Measurements from ENCODE around the gene IFT25. TPM values are rescaled to one million over a fixed set of nuclear protein-coding genes. Genes with fewer than 3 reads are reported as not detected.

The IFT25 gene
- total and polyA plus RNA-seq, 2 experiments from 2014 or later = 28.2 to 109 TPM

GRCh38 chr1:53909946-53910345 is 35.6 kb downstream of the IFT25 start (continued):
- no peak for TF ChIP-seq ZNF462 (CRISPR knock-in tag; IDR thresholded peaks at IDR 0.05)
- TF ChIP-seq ZNF114 (CRISPR knock-in tag; IDR thresholded peaks at IDR 0.05) = no peak
- no peak for TF ChIP-seq JUNB (IDR thresholded peaks at IDR 0.05; ENCODE audit: unreplicated experiment)

DNA sequence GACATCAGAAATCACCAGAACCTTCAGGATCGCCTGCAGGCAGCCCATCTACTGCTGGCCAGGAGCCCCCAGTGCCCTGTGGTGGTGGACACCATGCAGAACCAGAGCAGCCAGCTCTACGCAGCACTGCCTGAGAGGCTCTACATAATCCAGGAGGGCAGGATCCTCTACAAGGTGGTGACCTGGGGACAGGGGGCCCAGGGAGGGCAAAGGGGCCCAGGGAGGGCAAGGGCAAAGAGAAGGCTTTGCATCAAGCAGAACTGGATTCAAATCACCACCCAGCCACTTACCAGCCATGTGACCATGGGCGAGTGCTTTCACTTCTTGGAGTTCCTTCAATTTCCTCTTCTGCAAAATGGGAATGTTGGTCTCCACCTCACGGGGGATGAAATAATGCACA is 39.4 kb downstream of the IFT25 start:
- Mint-ChIP-seq H3K36me3 (ENCODE audit: low read depth) (no peaks in the 10 kb centered on the region), H3K4me1 (no peaks in the 10 kb centered on the region; the same call in 2 of the 3 replicates), H3K9me3 (no peaks in the 10 kb centered on the region), H3K4me3 (no peak overlapping the region), H3K27ac (no peak overlapping the region), H3K27me3 (ENCODE audit: insufficient read depth, low read depth, poor library complexity) (peaks cover 3% of the 10 kb centered on the region)
- DNase-seq (ENCODE audit: low spot score) (no peak), ATAC-seq (no peak)
- no peak overlapping the region for H2AFZ ChIP-seq
- H4K20me1 ChIP-seq (replicated peaks; ENCODE audit: insufficient read depth) = no peaks in the 10 kb centered on the region
- H3K27ac ChIP-seq (ENCODE audit: low read depth) = no peak overlapping the region
- H3K36me3 ChIP-seq (ENCODE audit: insufficient read depth) = no peaks in the 10 kb centered on the region
- H3K9me2 ChIP-seq (ENCODE audit: insufficient read depth) = no peaks in the 10 kb centered on the region
- no peaks in the 10 kb centered on the region for H3K4me1 ChIP-seq (ENCODE audit: insufficient read depth)
- H3F3A ChIP-seq (replicated peaks; ENCODE audit: low read depth) = no peaks in the 10 kb centered on the region
- no peak overlapping the region for H3K4me3 ChIP-seq
- no peaks in the 10 kb centered on the region for H3K79me2 ChIP-seq (replicated peaks; ENCODE audit: insufficient read depth)
- no peaks in the 10 kb centered on the region for H3K27me3 ChIP-seq (ENCODE audit: insufficient read depth)
- no peak overlapping the region for H3K4me2 ChIP-seq
- TF ChIP-seq ZNF331 (CRISPR knock-in tag; IDR thresholded peaks at IDR 0.05; ENCODE audit: low read depth) (no peak), STAT1 (IDR thresholded peaks at IDR 0.05; ENCODE audit: unreplicated experiment) (no peak), POLR2AphosphoS5 (IDR thresholded peaks at IDR 0.05; ENCODE audit: low read depth) (no peak), ZNF462 (CRISPR knock-in tag; IDR thresholded peaks at IDR 0.05) (no peak)
- TF ChIP-seq, protein P1, sequence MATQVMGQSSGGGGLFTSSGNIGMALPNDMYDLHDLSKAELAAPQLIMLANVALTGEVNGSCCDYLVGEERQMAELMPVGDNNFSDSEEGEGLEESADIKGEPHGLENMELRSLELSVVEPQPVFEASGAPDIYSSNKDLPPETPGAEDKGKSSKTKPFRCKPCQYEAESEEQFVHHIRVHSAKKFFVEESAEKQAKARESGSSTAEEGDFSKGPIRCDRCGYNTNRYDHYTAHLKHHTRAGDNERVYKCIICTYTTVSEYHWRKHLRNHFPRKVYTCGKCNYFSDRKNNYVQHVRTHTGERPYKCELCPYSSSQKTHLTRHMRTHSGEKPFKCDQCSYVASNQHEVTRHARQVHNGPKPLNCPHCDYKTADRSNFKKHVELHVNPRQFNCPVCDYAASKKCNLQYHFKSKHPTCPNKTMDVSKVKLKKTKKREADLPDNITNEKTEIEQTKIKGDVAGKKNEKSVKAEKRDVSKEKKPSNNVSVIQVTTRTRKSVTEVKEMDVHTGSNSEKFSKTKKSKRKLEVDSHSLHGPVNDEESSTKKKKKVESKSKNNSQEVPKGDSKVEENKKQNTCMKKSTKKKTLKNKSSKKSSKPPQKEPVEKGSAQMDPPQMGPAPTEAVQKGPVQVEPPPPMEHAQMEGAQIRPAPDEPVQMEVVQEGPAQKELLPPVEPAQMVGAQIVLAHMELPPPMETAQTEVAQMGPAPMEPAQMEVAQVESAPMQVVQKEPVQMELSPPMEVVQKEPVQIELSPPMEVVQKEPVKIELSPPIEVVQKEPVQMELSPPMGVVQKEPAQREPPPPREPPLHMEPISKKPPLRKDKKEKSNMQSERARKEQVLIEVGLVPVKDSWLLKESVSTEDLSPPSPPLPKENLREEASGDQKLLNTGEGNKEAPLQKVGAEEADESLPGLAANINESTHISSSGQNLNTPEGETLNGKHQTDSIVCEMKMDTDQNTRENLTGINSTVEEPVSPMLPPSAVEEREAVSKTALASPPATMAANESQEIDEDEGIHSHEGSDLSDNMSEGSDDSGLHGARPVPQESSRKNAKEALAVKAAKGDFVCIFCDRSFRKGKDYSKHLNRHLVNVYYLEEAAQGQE (IDR thresholded peaks at IDR 0.05; ENCODE audit: unreplicated experiment) = no peak

Data from GM23338 (cell line).